A673 (cell line): ENCODE results near the gene PSD2. TPM values are rescaled to one million over a fixed set of nuclear protein-coding genes. Genes with fewer than 3 reads are reported as not detected.

Source experiments
- BruUV-seq: library from RNA; stranded (reverse); fragments of 400-500 nt; replicated peaks from 2 replicates; lab custom pipeline; 2021; lab: Mats Ljungman, UMichigan
- CTCF ChIA-PET: fragments of 300-600 bp; sonication (Branson Sonifier 250); formaldehyde crosslinking; loops from one replicate; lab custom pipeline; 2022; ENCODE audit warnings: antibody characterized with exemption; lab: Charles Lee
- POLR2A ChIA-PET: fragments of 300-600 bp; sonication (Branson Sonifier 250); formaldehyde crosslinking; loops from one replicate; lab custom pipeline; 2022; ENCODE audit warnings: antibody characterized with exemption; ENCODE audit not compliant: low non-redundant PET; lab: Charles Lee
- DNase-seq: peaks from one replicate; pipeline ENCODE4 v3.0.0-alpha.2; 2015; ENCODE audit warnings: low spot score
- H3K27ac ChIP-seq: fragments of 200-600 bp; sonication (generic); 2 replicates; pipeline ENCODE4 v1.5.1; 2016; ENCODE audit warnings: mixed run types, low read depth, mild to moderate bottlenecking, mixed read lengths, antibody characterized with exemption, low read length; ENCODE audit not compliant: poor library complexity, severe bottlenecking
- H3K27me3 ChIP-seq: fragments of 200-600 bp; sonication (generic); replicated peaks from 2 replicates; pipeline ENCODE4 v1.6.1; 2017; ENCODE audit warnings: mixed run types, low read depth, mild to moderate bottlenecking, mixed read lengths, antibody characterized with exemption, low read length; ENCODE audit not compliant: insufficient read depth, poor library complexity
- H3K36me3 ChIP-seq: fragments of 200-600 bp; sonication (generic); 2 replicates; pipeline ENCODE4 v1.6.1; 2016; ENCODE audit warnings: mixed run types, mild to moderate bottlenecking, mixed read lengths, antibody characterized with exemption, low read length; ENCODE audit not compliant: insufficient read depth, poor library complexity, severe bottlenecking
- H3K4me1 ChIP-seq: fragments of 200-600 bp; sonication (generic); 2 replicates; pipeline ENCODE4 v1.6.1; 2017; ENCODE audit warnings: mixed run types, mild to moderate bottlenecking, mixed read lengths, antibody characterized with exemption, low read length; ENCODE audit not compliant: insufficient read depth, poor library complexity, severe bottlenecking
- H3K4me3 ChIP-seq: fragments of 200-600 bp; sonication (generic); 2 replicates; pipeline ENCODE4 v1.5.1; 2016; ENCODE audit warnings: low read depth, mixed run types, mild to moderate bottlenecking, mixed read lengths, low read length; ENCODE audit not compliant: poor library complexity, severe bottlenecking
- H3K9me3 ChIP-seq: fragments of 200-600 bp; sonication (generic); 2 replicates; pipeline ENCODE4 v1.6.1; 2016; ENCODE audit warnings: mixed run types, low read depth, mild to moderate bottlenecking, mixed read lengths, antibody characterized with exemption, low read length; ENCODE audit not compliant: poor library complexity, severe bottlenecking
- CTCF ChIP-seq: fragments of 300-800, 200-600 bp; sonication (generic); conservative IDR thresholded peaks from 2 replicates; pipeline ENCODE4 v1.5.1; 2017; ENCODE audit warnings: low read depth, mild to moderate bottlenecking, antibody characterized with exemption, low read length, moderate library complexity, mixed read lengths
- EZH2 ChIP-seq: fragments of 200-600 bp; sonication (generic); IDR thresholded peaks from 2 replicates; pipeline ENCODE4 v1.6.1; 2017; ENCODE audit warnings: borderline replicate concordance, low read depth, mild to moderate bottlenecking, mixed read lengths, antibody characterized with exemption, low read length; ENCODE audit not compliant: poor library complexity, severe bottlenecking
- intact Hi-C: fragments of 100-400 bp; cut with micrococcal nuclease; formaldehyde crosslinking; loops from one replicate; pipeline ENCODE4 v1.10.0; 2022; ENCODE audit not compliant: unreplicated experiment
- total RNA-seq: library from RNA; stranded (reverse); gene quantifications from 2 replicates; pipeline ENCODE4 v1.2.3, GENCODE V29; 2021

Gene PSD2
- total RNA-seq, 1 experiment from 2014 or later = 0.26 TPM

- H3K4me3 ChIP-seq = no peak overlapping the region
- intact Hi-C loops = no loop called here
- H3K4me1 ChIP-seq = no peaks in the 10 kb centered on the region
- no TSS peak for BruUV-seq
- H3K27me3 ChIP-seq = no peaks in the 10 kb centered on the region
- no peaks in the 10 kb centered on the region for H3K36me3 ChIP-seq
- TF ChIP-seq EZH2 = no peak
- H3K27ac ChIP-seq = no peak overlapping the region
- no peaks in the 10 kb centered on the region for H3K9me3 ChIP-seq
- POLR2A ChIA-PET = no interaction called here
- CTCF ChIA-PET = no interaction called here
- no peak for DNase-seq
Measured at GRCh38 chr5:139884144-139884543, 88.5 kb downstream of the PSD2 start.

- no peak for TF ChIP-seq CTCF
- no peak for TF ChIP-seq EZH2
- Histone ChIP-seq H3K4me1 (no peaks in the 10 kb centered on the region), H3K36me3 (no peaks in the 10 kb centered on the region), H3K9me3 (no peaks in the 10 kb centered on the region), H3K27ac (no peak overlapping the region), H3K27me3 (peaks cover 5% of the 10 kb centered on the region), H3K4me3 (no peak overlapping the region)
- intact Hi-C loops = no loop called here
- ChIA-PET POLR2A (no interaction called here), CTCF (no interaction called here)
- no TSS peak for BruUV-seq
- no peak for DNase-seq
Measured at GRCh38 chr5:139884734-139885133, 89.1 kb downstream of the PSD2 start.

- H3K9me3 ChIP-seq = no peaks in the 10 kb centered on the region
- no peaks in the 10 kb centered on the region for H3K36me3 ChIP-seq
- no peak overlapping the region for H3K4me3 ChIP-seq
- H3K27ac ChIP-seq = no peak overlapping the region
- H3K4me1 ChIP-seq = no peaks in the 10 kb centered on the region
- no TSS peak for BruUV-seq
- DNase-seq = no peak
- peaks cover 10% of the 10 kb centered on the region for H3K27me3 ChIP-seq
- POLR2A ChIA-PET = no interaction called here
- CTCF ChIA-PET = no interaction called here
- intact Hi-C loops = no loop called here
- TF ChIP-seq CTCF (no peak), EZH2 (no peak)
Measured at GRCh38 chr5:139885172-139885856, 89.7 kb downstream of the PSD2 start.

DNA sequence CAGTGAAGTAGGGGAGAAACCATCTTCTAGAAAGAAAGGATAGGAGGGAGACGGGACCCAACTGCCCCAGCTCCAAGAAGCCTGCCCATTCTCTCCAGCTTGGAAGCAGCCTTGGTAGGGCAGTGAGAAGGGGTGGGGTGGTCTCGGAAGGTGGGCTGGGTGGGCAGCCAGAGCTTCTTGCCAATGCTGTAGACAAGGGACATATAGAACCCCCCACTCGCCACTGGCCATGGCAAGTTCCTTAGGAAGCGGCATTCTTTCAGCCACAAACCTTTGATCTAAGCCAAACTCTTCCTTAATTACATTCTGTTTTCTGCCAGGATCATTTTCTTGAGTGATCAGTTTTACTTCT is 90.2 kb downstream of the PSD2 start:
- H3K27me3 ChIP-seq = peaks cover 16% of the 10 kb centered on the region
- no peak for TF ChIP-seq CTCF
- TF ChIP-seq EZH2 = no peak
- DNase-seq = no peak

More for the DNA sequence above, 90.2 kb downstream of the PSD2 start:
- ChIA-PET POLR2A (no interaction called here), CTCF (no interaction called here)
- Histone ChIP-seq H3K4me1 (no peaks in the 10 kb centered on the region), H3K27ac (no peak overlapping the region), H3K4me3 (no peak overlapping the region), H3K9me3 (no peaks in the 10 kb centered on the region), H3K36me3 (no peaks in the 10 kb centered on the region)
- intact Hi-C loops = no loop called here
- no TSS peak for BruUV-seq
